Measurements from ENCODE around the gene MYZAP.
A peak's percentile ranks its signal among the peaks of the same experiment; 100 is the strongest.

The MYZAP gene

GRCh38 chr15:57562196-57562769 lies 29.4 kb upstream of the MYZAP start:
- DNase-seq (ENCODE audit: low spot score) = no peak

DNA sequence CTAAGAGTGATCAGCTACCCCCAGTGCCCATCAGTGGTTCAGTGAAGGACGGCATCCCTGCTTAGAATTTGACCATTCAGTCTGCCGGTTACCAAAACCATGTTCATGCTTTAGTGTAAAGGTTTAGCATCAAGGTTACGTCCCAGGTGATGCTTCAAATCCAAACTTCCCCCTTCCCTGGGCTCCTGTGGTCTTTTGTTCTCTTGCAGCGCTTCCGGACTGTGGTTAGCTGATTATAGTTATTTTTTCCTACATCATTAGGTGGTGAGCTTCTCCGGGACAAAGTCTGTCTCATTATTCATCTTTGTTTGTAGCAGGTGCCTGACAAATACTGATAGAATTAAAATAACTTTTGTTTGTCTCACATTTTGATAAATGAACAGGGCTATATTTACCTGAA lies 28.3 kb upstream of the MYZAP start:
- DNase-seq (ENCODE audit: low spot score) = no peak

GRCh38 chr15:57565311-57565710 lies 26.4 kb upstream of the MYZAP start:
- no peak for DNase-seq (ENCODE audit: low spot score)

DNA sequence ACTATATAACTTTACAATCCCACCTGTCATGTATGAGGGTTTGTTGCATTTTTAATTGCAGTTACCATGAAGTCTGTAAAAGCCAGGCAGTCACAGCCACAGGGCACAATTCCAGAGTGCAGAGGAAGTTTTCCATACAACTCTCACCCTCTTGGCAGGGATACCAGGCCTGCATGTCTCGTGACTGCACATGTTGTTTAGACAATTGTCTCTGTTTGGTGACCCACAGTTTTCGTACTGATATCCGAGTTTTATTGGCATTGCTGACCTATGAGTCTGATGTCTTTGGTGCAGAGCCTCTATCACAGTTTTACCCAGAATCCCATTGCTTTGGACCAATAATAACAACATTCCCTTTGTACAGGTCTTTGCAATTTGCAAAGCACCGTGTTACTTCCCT lies 24.9 kb upstream of the MYZAP start:
- no peak for DNase-seq (ENCODE audit: low spot score)

DNA sequence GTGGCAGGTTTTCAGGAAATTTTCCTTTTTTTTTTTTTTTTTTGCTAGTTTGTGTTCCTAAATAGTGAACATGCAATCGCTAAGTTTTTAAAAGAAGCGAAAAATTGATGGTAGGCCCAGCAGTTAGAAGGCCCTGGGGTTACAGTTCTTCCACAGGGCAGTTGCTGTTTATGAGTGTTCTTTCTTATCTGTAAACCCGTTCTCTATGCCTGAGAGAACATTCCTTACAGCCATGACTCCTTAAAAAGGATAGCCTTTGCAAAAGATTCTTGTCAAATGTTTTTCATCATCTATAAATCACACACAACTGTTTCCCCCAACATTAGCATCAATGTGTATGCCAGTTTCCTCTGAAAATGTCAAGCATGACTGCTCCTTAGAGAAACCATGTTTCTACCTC lies 23.8 kb upstream of the MYZAP start:
- no peak for DNase-seq (ENCODE audit: low spot score)

DNA sequence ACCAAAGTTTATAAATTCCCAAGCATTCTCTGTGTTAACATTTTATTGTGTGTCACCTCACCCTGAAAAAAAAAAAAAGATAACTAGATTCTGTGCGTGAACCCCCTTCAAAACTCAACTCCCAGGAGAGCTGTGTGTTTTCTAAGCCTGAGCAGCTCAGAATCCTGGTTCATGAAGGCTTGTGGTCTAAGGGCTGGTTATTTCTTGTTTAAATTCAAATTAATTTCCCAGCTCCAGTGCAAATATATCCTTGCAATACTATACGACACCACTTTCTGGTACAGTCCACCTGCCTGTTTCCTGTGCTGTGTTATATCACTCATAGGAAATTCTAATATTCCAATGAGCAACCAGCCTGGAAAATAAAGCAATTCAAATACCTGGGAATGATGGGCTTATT lies 23.4 kb upstream of the MYZAP start:
- DNase-seq (ENCODE audit: low spot score) = no peak

GRCh38 chr15:57570340-57570739 lies 21.4 kb upstream of the MYZAP start:
- no peak for DNase-seq (ENCODE audit: low spot score)

- no peak for DNase-seq (ENCODE audit: low spot score)
Measured at GRCh38 chr15:57570994-57571393, 20.7 kb upstream of the MYZAP start.

- DNase-seq (ENCODE audit: low spot score) = no peak
Measured at GRCh38 chr15:57571725-57572124, 20.0 kb upstream of the MYZAP start.

- DNase-seq (ENCODE audit: low spot score) = no peak
Measured at GRCh38 chr15:57572468-57572867, 19.2 kb upstream of the MYZAP start.

DNA sequence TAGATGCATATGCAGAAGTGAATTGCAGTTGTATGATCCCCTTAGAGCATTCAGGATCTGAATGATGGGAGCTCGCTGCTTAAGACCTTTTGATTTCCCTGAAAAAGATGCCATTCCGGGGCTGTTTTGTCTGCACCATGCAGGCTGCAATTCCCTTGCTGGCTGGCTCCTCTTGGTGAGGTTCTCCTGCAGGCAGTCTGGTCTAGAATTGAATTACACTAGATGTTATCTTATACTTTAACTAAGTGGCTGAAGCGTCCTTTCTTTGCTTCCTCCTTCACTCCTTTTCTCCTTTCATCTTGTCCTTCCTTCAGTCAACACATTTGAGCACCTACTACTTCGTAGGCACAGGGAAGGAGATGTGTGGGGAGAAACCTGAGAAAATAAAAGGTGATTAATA lies 18.6 kb upstream of the MYZAP start:
- DNase-seq (ENCODE audit: low spot score) = no peak

DNA sequence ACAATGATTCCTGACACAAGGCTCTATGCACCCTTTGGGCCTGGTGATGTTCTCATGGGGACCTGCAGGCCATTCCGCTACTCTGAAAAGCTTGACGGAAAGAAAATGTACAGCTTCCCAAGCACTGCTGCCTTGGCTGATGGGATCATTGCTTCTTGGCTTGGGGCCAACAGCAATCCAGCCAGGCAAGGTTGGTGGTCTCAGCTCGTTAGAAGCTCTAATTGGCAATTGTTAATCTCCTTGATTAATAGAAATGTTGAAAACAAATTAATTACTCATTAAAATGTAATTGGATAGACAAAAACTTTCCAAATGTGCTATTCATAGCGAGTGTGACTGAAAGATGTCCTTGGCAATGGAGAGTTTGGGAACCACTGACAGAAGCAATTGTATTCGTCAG lies 16.3 kb upstream of the MYZAP start:
- no peak for DNase-seq (ENCODE audit: low spot score)

GRCh38 chr15:57578288-57578900 lies 13.3 kb upstream of the MYZAP start:
- DNase-seq (ENCODE audit: low spot score) = no peak

DNA sequence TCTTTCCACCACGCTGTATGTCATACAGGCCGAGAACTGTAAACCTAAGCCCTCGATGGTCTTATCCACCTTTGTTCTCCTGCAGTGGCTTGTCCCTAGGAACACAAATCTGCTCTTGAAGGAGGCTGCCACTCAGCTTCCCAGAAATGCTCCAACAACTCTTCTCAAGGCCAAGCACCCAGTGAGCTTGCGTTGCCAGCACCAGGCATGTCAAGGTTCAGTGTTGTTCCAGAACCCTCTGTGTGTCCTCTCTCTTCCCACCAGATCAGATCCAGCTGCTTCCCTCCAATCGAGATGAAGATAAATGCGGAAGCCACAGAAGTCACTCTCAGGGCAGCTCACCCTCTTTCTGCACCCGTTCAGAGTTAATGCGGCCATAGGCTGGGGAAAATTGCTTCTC lies 11.3 kb upstream of the MYZAP start:
- no peak for DNase-seq (ENCODE audit: low spot score)

DNA sequence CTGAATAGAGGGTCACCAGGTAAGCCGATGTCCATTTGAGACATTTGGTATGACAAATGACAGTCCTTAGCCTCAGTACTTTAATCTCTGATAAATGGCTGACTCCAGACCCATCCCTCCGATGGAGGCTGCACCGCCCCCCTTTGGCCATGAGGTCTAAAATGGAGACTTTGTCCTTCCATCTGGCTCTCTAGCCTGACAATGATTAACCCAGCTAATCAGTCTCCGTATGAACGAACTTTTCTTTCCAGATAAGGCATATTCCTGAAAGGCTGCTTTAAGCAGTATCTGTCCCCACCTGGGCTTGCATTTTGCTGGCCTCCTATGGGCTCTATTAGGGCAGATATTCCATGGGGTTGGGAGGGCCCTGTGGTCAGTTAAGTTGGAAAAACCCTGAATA lies 10.8 kb upstream of the MYZAP start:
- DNase-seq (ENCODE audit: low spot score) = no peak

DNA sequence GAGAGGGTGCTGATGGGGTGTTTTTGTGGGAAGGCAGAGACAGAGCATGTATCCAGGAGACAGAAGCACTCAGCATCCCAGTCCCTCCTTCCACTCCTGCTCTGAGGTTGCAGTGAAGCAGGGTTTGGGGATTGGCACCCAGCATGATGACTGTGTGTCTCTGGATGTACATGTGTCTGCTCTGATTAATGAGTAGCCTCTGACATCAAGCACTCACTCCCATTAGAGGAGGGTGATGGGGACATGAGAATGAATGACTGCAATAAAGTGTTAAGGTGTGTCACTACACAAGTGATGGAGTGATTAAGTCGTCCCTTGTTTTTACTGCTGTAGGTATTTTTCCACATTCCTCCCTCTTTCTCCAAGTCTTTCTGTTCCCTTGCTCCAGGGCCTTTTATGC lies 9.6 kb upstream of the MYZAP start:
- no peak for DNase-seq (ENCODE audit: low spot score)

GRCh38 chr15:57583282-57583681 lies 8.4 kb upstream of the MYZAP start:
- DNase-seq (ENCODE audit: low spot score) = no peak

GRCh38 chr15:57583720-57584119 lies 8.0 kb upstream of the MYZAP start:
- no peak for DNase-seq (ENCODE audit: low spot score)

DNA sequence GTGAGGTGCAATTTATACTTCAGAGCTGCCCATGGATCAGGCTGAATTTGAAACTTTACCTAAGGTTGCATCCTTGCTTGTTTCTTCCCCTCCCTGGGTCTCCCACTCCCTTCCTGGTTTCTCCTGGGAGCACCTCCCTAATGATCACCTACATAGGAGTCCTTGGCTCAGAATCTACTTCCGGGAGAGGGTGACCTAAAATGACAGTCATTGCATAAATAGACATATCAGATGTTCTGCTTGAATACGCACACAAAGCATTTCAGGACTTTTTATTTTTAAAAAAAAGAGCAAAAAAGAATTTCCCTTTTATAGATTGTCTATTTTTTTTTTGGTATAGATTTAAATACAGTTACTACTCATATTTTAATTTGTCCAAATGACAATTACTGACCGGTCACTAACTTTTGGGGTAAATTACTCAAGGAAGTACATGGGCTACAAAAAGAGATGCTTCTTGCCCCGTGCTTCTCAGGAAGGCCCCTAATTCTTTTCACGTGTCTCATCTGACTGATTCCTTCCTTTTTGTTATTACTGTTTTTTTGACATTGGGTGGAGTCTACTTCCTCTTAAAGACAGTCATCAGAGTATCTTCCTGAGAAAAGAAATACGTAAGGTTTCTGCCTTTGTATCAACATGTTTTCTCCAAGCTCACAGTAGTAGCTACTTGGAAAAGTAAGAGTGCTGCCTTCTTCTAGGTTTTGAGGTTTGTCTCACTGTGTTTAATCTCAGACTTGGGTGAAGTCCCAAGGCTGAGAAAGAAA lies 4.9 kb upstream of the MYZAP start:
- DNase-seq (ENCODE audit: low spot score) = peak; percentile 11

GRCh38 chr15:57589281-57589680 lies 2.4 kb upstream of the MYZAP start:
- DNase-seq (ENCODE audit: low spot score) = no peak

GRCh38 chr15:57589754-57590153 lies 1.9 kb upstream of the MYZAP start:
- no peak for DNase-seq (ENCODE audit: low spot score)

DNA sequence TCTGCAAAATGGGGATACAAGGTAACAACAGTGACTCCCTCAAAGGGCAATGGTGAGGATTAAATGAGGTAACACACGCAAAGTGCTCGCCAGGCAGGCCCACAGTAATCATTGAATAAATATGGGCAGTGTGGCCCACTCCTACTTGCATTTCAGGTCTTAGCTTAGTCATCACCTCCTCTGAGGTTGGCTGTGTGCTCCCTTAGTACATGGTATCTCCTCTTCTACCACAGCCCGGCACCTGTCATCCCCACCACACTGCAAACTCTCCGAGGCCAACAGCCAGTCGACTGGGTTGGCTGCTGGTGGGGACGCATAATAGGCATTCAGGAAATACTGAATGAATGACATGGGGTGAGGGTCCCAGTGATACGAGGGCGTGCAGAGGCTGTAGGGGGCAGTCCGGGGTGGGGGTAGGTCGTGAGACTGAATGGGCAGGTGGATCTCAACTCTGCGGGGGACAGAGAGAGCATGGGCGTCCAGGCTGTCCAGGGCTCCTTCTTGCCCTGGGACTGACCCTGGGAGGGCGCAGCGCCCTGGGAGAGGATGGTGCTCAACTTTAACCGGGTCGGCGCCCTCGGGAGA lies 375 bp upstream of the MYZAP start:
- DNase-seq (ENCODE audit: low spot score) = no peak

GRCh38 chr15:57592426-57592825 lies 722 bp downstream of the MYZAP start:
- DNase-seq (ENCODE audit: low spot score) = no peak
